Measurements from ENCODE around the gene SLC49A3.
"Not testable (repeated sequence)": the region's sequence is repeated elsewhere in the genome, so short reads cannot be mapped to it uniquely, and the experiment has no call there.

SLC49A3 gene

DNA sequence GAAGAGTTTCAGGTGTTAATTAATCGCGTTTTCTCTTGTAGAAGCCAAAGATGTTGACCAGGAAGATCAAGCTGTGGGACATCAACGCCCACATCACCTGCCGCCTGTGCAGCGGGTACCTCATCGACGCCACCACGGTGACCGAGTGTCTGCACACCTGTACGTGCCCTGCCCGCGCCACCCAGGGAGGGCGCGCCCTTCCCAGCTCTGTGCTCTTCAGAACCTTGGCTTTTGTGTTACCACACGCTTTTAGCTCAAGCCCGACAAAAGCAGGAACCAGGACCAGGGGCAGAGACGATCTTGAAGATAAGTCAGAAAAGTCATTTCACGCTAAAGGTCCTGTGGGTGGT, 44.7 kb upstream of the SLC49A3 start:
- Histone ChIP-seq H3K27ac (ENCODE audit: poor library complexity, severe bottlenecking) (no peak overlapping the region), H3K9me3 (ENCODE audit: severe bottlenecking) (no peaks in the 10 kb centered on the region), H3K27me3 (ENCODE audit: insufficient read depth, poor library complexity, severe bottlenecking) (no peaks in the 10 kb centered on the region), H3K36me3 (ENCODE audit: low read depth) (peaks cover 51% of the 10 kb centered on the region), H3K4me1 (ENCODE audit: insufficient read depth, poor library complexity, severe bottlenecking) (no peaks in the 10 kb centered on the region), H3K4me3 (ENCODE audit: severe bottlenecking) (no peak overlapping the region)
- TF ChIP-seq, protein P1, sequence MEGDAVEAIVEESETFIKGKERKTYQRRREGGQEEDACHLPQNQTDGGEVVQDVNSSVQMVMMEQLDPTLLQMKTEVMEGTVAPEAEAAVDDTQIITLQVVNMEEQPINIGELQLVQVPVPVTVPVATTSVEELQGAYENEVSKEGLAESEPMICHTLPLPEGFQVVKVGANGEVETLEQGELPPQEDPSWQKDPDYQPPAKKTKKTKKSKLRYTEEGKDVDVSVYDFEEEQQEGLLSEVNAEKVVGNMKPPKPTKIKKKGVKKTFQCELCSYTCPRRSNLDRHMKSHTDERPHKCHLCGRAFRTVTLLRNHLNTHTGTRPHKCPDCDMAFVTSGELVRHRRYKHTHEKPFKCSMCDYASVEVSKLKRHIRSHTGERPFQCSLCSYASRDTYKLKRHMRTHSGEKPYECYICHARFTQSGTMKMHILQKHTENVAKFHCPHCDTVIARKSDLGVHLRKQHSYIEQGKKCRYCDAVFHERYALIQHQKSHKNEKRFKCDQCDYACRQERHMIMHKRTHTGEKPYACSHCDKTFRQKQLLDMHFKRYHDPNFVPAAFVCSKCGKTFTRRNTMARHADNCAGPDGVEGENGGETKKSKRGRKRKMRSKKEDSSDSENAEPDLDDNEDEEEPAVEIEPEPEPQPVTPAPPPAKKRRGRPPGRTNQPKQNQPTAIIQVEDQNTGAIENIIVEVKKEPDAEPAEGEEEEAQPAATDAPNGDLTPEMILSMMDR (IDR thresholded peaks at IDR 0.05; ENCODE audit: poor library complexity, severe bottlenecking) = no peak
- ATAC-seq (ENCODE audit: low read depth) (no peak), DNase-seq (ENCODE audit: low spot score) (no peak)

DNA sequence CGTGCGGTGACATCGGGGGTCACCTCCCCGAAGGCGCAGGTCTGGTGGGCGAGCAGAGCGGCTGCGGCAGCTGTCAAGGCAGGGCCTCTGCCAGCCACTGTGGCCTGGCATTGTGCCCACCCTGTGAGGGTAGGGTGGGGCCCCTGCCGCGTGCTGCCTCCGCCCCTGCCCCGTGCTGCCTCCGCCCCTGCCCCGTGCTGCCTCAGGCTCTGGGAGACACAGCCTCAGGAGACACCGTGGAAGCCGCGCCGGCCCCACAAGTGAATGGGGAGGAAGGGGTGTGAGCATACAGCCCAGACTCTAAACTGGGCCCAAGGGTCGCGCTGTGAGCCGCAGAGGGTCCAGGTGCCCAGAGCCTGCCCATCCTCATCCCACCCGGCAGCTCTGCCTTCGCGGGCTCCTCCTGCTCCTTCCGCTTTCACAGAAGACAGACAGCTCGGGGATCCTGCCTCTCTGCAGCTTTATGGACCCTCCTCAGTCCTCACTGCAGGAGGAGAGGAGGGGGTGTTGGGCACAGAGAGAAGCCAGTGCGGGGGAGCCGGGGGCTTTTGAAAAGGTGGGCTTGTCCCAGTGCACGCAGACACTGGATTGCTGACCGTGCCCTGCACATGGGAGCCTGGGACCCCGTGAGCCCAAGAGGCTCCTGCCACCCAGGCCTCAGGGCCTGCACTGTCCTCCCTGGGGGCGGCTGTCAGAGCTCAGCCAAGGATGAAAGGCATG, 44.1 kb upstream of the SLC49A3 start:
- Histone ChIP-seq H3K4me3 (ENCODE audit: severe bottlenecking) (no peak overlapping the region), H3K9me3 (ENCODE audit: severe bottlenecking) (no peaks in the 10 kb centered on the region), H3K27ac (ENCODE audit: poor library complexity, severe bottlenecking) (no peak overlapping the region), H3K27me3 (ENCODE audit: insufficient read depth, poor library complexity, severe bottlenecking) (no peaks in the 10 kb centered on the region), H3K36me3 (ENCODE audit: low read depth) (peaks cover 49% of the 10 kb centered on the region), H3K4me1 (ENCODE audit: insufficient read depth, poor library complexity, severe bottlenecking) (no peaks in the 10 kb centered on the region)
- DNase-seq (ENCODE audit: low spot score) (peak; percentile 63), ATAC-seq (ENCODE audit: low read depth) (no peak)
- TF ChIP-seq, protein P1 (IDR thresholded peaks at IDR 0.05; ENCODE audit: poor library complexity, severe bottlenecking) = no peak

DNA sequence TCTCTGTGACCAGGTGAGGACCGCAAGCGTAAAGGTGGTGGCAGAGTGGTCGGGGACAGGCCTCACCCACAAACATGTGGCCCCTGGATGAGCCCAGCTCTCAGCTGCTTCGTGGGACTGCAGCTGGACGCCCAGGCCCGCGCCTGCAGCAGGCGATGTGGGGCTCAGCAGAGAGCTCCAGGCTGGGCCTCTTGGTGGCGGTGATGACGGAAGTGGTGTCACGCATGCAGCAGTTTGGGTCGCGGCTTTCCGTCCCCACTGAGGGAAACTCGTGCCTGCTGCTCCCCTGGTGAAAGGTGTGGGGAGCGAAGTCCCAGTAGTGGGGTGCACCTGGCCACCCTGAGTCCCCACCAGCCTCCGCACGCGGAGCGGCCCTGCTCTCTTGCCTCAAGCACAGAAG, 43.5 kb upstream of the SLC49A3 start:
- Histone ChIP-seq H3K9me3 (ENCODE audit: severe bottlenecking) (no peaks in the 10 kb centered on the region), H3K4me3 (ENCODE audit: severe bottlenecking) (no peak overlapping the region), H3K36me3 (ENCODE audit: low read depth) (peaks cover 43% of the 10 kb centered on the region), H3K27ac (ENCODE audit: poor library complexity, severe bottlenecking) (no peak overlapping the region), H3K27me3 (ENCODE audit: insufficient read depth, poor library complexity, severe bottlenecking) (no peaks in the 10 kb centered on the region), H3K4me1 (ENCODE audit: insufficient read depth, poor library complexity, severe bottlenecking) (no peaks in the 10 kb centered on the region)
- DNase-seq (ENCODE audit: low spot score) (peak; percentile 40), ATAC-seq (ENCODE audit: low read depth) (no peak)
- TF ChIP-seq, protein P1 (IDR thresholded peaks at IDR 0.05; ENCODE audit: poor library complexity, severe bottlenecking) = no peak

DNA sequence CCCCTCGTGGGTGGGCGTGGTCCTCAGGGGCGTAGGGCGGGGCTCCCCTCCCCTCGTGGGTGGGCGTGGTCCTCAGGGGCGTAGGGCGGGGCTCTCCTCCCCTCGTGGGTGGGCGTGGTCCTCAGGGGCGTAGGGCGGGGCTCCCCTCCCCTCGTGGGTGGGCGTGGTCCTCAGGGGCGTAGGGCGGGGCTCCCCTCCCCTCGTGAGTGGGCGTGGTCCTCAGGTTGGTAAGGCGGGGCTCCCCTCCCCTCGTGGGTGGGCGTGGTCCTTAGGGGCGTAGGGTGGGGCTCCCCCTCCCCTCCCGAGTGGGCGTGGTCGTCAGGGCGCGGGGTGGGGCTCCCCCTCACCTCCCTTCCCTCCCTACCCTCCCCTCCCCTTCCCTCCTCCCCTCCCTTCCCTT, 43.0 kb upstream of the SLC49A3 start:
- not testable (repeated sequence) for H3K9me3 ChIP-seq (ENCODE audit: severe bottlenecking); H3K4me1 ChIP-seq (ENCODE audit: insufficient read depth, poor library complexity, severe bottlenecking); ATAC-seq (ENCODE audit: low read depth); H3K27me3 ChIP-seq (ENCODE audit: insufficient read depth, poor library complexity, severe bottlenecking); H3K27ac ChIP-seq (ENCODE audit: poor library complexity, severe bottlenecking); H3K4me3 ChIP-seq (ENCODE audit: severe bottlenecking)
- peak; percentile 36 for DNase-seq (ENCODE audit: low spot score)
- peaks cover 42% of the 10 kb centered on the region for H3K36me3 ChIP-seq (ENCODE audit: low read depth)

DNA sequence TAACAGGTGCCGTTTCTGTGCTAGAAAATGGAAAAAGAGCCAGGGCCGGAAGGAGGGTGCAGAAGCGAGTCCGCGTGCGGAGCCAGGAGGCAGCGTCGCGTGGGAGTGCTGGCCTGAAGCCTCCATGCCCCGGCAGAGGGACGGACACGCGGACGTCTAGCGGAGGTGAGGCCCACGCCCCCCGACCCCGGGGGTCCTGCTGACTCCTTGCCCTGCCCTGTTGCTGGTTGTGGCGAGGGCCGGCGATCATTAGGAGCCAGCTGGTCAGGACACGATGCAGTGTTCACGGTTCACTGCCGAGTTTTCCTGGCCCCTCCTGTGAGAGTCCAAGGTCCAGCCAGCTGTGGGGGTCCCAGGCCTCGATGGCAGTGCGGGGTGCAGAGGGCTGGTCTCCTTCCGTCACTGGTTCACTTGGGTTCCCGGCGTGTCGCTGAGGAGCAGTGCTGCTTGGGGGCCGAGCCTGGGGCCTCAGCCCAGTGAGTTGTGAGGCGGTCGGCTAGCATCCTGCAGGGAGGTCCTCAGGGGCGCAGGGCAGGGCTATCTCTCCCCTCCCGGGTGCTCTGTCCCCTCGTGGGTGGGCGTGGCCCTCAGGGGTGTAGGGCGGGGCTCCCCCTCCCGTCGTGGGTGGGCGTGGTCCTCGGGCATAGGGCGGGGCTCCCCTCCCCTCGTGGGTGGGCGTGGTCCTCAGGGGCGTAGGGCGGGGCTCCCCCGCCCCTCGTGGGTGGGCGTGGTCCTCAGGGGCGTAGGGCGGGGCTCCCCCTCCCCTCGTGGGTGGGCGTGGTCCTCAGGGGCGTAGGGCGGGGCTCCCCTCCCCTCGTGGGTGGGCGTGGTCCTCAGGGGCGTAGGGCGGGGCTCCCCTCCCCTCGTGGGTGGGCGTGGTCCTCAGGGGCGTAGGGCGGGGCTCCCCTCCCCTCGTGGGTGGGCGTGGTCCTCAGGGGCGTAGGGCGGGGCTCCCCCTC, 42.3 kb upstream of the SLC49A3 start:
- not testable (repeated sequence) for H3K27ac ChIP-seq (ENCODE audit: poor library complexity, severe bottlenecking); H3K9me3 ChIP-seq (ENCODE audit: severe bottlenecking)

More for the DNA sequence above, 42.3 kb upstream of the SLC49A3 start:
- not testable (repeated sequence) for H3K27me3 ChIP-seq (ENCODE audit: insufficient read depth, poor library complexity, severe bottlenecking); H3K4me3 ChIP-seq (ENCODE audit: severe bottlenecking); H3K4me1 ChIP-seq (ENCODE audit: insufficient read depth, poor library complexity, severe bottlenecking); DNase-seq (ENCODE audit: low spot score); ATAC-seq (ENCODE audit: low read depth)
- H3K36me3 ChIP-seq (ENCODE audit: low read depth) = peaks cover 42% of the 10 kb centered on the region

Data from RWPE2 (cell line).